HepG2 (cell line): ENCODE results near the gene ANKFY1. TPM values are rescaled to one million over a fixed set of nuclear protein-coding genes. Genes with fewer than 3 reads are reported as not detected.

ENCODE experiments used
- CENPX ChIP-seq: sonication (generic); formaldehyde crosslinking; IDR thresholded peaks from 2 replicates; pipeline ENCODE4 v1.9.0; 2021; ENCODE audit warnings: mild to moderate bottlenecking, missing genetic modification reagents, moderate library complexity
- CHCHD3 ChIP-seq: sonication (generic); formaldehyde crosslinking; IDR thresholded peaks from 2 replicates; pipeline ENCODE4 v1.8.0; 2022; ENCODE audit warnings: mild to moderate bottlenecking, missing genetic modification reagents, moderate library complexity
- FOSL2 ChIP-seq: sonication (generic); formaldehyde crosslinking; IDR thresholded peaks from 2 replicates; pipeline ENCODE4 v1.4.0; 2020; ENCODE audit warnings: missing genetic modification reagents
- GABPA ChIP-seq, 2 experiments: IDR thresholded peaks; 2 replicates each; pipeline ENCODE4 v1.6.1; 2011 to 2016; ENCODE audit warnings: low read depth in 2 of 2, low read length in 1 of 2, missing biosample characterization in 1 of 2, missing genetic modification characterization in 1 of 2
- HBP1 ChIP-seq: IDR thresholded peaks from 2 replicates; pipeline ENCODE4 v1.6.1; 2016; ENCODE audit warnings: low read depth, control low read depth
- HCFC1 ChIP-seq: fragments of 150-350 bp; IDR thresholded peaks from 2 replicates; pipeline ENCODE4 v1.6.1; 2014; ENCODE audit warnings: low read depth, low read length
- KDM1A ChIP-seq: IDR thresholded peaks from 2 replicates; pipeline ENCODE4 v1.6.1; 2016; ENCODE audit warnings: missing compliant biosample characterization
- KLF9 ChIP-seq: IDR thresholded peaks from 2 replicates; pipeline ENCODE4 v1.6.1; 2016; ENCODE audit warnings: low read depth
- MYNN ChIP-seq: sonication (generic); formaldehyde crosslinking; IDR thresholded peaks from 2 replicates; pipeline ENCODE4 v1.4.0; 2020; ENCODE audit warnings: mild to moderate bottlenecking, low read depth, missing genetic modification reagents
- MZF1 ChIP-seq: sonication (generic); formaldehyde crosslinking; IDR thresholded peaks from 2 replicates; pipeline ENCODE4 v1.8.1; 2023; ENCODE audit warnings: mild to moderate bottlenecking, missing genetic modification reagents, borderline replicate concordance
- NFE2L2 ChIP-seq: fragments of 150-350 bp; IDR thresholded peaks from 2 replicates; pipeline ENCODE4 v1.6.1; 2014; ENCODE audit warnings: low read length
- NR2F2 ChIP-seq: IDR thresholded peaks from 2 replicates; pipeline ENCODE4 v1.6.1; 2012; ENCODE audit warnings: low read depth, inconsistent platforms, borderline replicate concordance
- SNAPC5 ChIP-seq: sonication (generic); formaldehyde crosslinking; IDR thresholded peaks from 2 replicates; pipeline ENCODE4 v1.8.1; 2023; ENCODE audit warnings: mild to moderate bottlenecking, missing genetic modification reagents, borderline replicate concordance
- SP4 ChIP-seq: sonication (generic); formaldehyde crosslinking; IDR thresholded peaks from 2 replicates; pipeline ENCODE4 v1.8.1; 2023; ENCODE audit warnings: mild to moderate bottlenecking, missing genetic modification reagents
- SPEN ChIP-seq: sonication (generic); formaldehyde crosslinking; IDR thresholded peaks from 2 replicates; pipeline ENCODE4 v1.5.1; 2020; ENCODE audit warnings: low read depth, mild to moderate bottlenecking, missing genetic modification reagents
- SRF ChIP-seq: IDR thresholded peaks from 2 replicates; pipeline ENCODE4 v1.6.1; 2011; ENCODE audit warnings: mild to moderate bottlenecking, low read depth, low read length, moderate library complexity
- TAF15 ChIP-seq: fragments of 200-400 bp; formaldehyde crosslinking; IDR thresholded peaks from one replicate; pipeline ENCODE4 v1.6.1; 2018; ENCODE audit warnings: mild to moderate bottlenecking, low read depth, low read length; ENCODE audit not compliant: poor library complexity, severe bottlenecking
- TRIM22 ChIP-seq: fragments of 450-650 bp; IDR thresholded peaks from 2 replicates; pipeline ENCODE4 v1.6.1; 2017
- ZNF136 ChIP-seq: sonication (generic); formaldehyde crosslinking; IDR thresholded peaks from 2 replicates; pipeline ENCODE4 v1.8.1; 2022; ENCODE audit warnings: low read depth, mild to moderate bottlenecking, moderate library complexity, missing genetic modification reagents
- ZNF432 ChIP-seq: sonication (generic); formaldehyde crosslinking; IDR thresholded peaks from 2 replicates; pipeline ENCODE4 v1.5.0; 2020; ENCODE audit warnings: missing genetic modification reagents, mild to moderate bottlenecking, borderline replicate concordance
- ZNF556 ChIP-seq: sonication (generic); formaldehyde crosslinking; IDR thresholded peaks from 2 replicates; pipeline ENCODE4 v1.4.0; 2020; ENCODE audit warnings: mild to moderate bottlenecking, missing genetic modification reagents, borderline replicate concordance
- ZNF572 ChIP-seq: sonication (generic); formaldehyde crosslinking; IDR thresholded peaks from 2 replicates; pipeline ENCODE4 v1.5.1; 2020; ENCODE audit warnings: mild to moderate bottlenecking, missing genetic modification reagents
- ZNF670 ChIP-seq: sonication (generic); formaldehyde crosslinking; IDR thresholded peaks from 2 replicates; pipeline ENCODE4 v1.8.0; 2022; ENCODE audit warnings: mild to moderate bottlenecking, missing genetic modification reagents, borderline replicate concordance
- ZNF674 ChIP-seq: sonication (generic); formaldehyde crosslinking; IDR thresholded peaks from 2 replicates; pipeline ENCODE4 v1.5.0; 2020; ENCODE audit warnings: low read depth, mild to moderate bottlenecking, missing genetic modification reagents
- ZNF7 ChIP-seq: IDR thresholded peaks from 2 replicates; pipeline ENCODE4 v1.6.1; 2016; ENCODE audit warnings: missing biosample characterization, missing genetic modification reagents
- ZNF724P ChIP-seq: sonication (generic); formaldehyde crosslinking; IDR thresholded peaks from 2 replicates; pipeline ENCODE4 v1.8.0; 2022; ENCODE audit warnings: missing genetic modification reagents, borderline replicate concordance
- ZSCAN29 ChIP-seq: sonication (generic); formaldehyde crosslinking; conservative IDR thresholded peaks from 2 replicates; pipeline ENCODE4 v1.4.0; 2020; ENCODE audit warnings: mild to moderate bottlenecking, missing genetic modification reagents
- polyA plus RNA-seq, 8 experiments: library from polyadenylated mRNA; depleted of rRNA in 3 of 8; stranded (reverse) in 7 of 8; unstranded in 1 of 8; fragments of >200 nt; fragmentation: Illumina TruSeq in 4 of 8; extraction: Trizol in 4 of 8; gene quantifications; 2 replicates each; pipeline versions ENCODE4 v1.2.1 to v1.2.3, GENCODE V29; 2011 to 2016; ENCODE audit warnings: low read depth in 4 of 8, missing spikeins in 1 of 8, mixed read lengths in 1 of 8; ENCODE audit not compliant: insufficient read depth in 1 of 8
- total RNA-seq, 5 experiments: library from RNA; depleted of rRNA; stranded (reverse); fragments of >200 nt; fragmentation: Illumina TruSeq; extraction: Trizol; gene quantifications; 2 replicates each; pipeline ENCODE4 v1.2.3, GENCODE V29; 2016; ENCODE audit warnings: low read depth in 1 of 5
- TF ChIP-seq, protein P1 (sequence below): sonication (generic); formaldehyde crosslinking; IDR thresholded peaks from 2 replicates; pipeline ENCODE4 v1.5.1; 2020; ENCODE audit warnings: missing genetic modification reagents, mild to moderate bottlenecking, borderline replicate concordance

Gene ANKFY1
- total and polyA plus RNA-seq, 2 of the 13 experiments (the other 11 are each of a cell fraction or from before 2014, with no cell fraction given): 11.9 to 16.8 TPM

- TF ChIP-seq TRIM22 (no peak), NFE2L2 (no peak), SNAPC5 (no peak), MYNN (CRISPR knock-in tag) (0 out of 2 replicates have a peak, but pooled peaks have one; percentile 42), GABPA (IDR thresholded peaks at IDR 0.05; ENCODE audit: low read depth, low read length) (no peak), GABPA (CRISPR knock-in tag; IDR thresholded peaks at IDR 0.05; ENCODE audit: low read depth) (no peak), ZNF572 (CRISPR knock-in tag) (peak; percentile 38; the same call in 1 of the 2 replicates), TAF15 (no peak), KDM1A (CRISPR knock-in tag) (no peak), ZNF432 (CRISPR knock-in tag) (no peak), CENPX (no peak), SRF (no peak), SPEN (CRISPR knock-in tag) (peak; percentile 86), ZNF556 (CRISPR knock-in tag) (peak; percentile 71; the same call in 1 of the 2 replicates), CHCHD3 (no peak), HCFC1 (no peak), ZNF724P (CRISPR knock-in tag) (no peak; the same call in 1 of the 2 replicates), ZNF674 (no peak), ZSCAN29 (CRISPR knock-in tag) (peak; percentile 66; the same call in 1 of the 2 replicates), ZNF7 (CRISPR knock-in tag) (no peak), ZNF136 (CRISPR knock-in tag) (no peak), KLF9 (CRISPR knock-in tag) (no peak), SP4 (no peak), MZF1 (no peak), ZNF670 (no peak; the same call in 1 of the 2 replicates), HBP1 (CRISPR knock-in tag) (peak; percentile 81), FOSL2 (peak; percentile 32; the same call in 1 of the 2 replicates), NR2F2 (no peak)
- TF ChIP-seq, protein P1, sequence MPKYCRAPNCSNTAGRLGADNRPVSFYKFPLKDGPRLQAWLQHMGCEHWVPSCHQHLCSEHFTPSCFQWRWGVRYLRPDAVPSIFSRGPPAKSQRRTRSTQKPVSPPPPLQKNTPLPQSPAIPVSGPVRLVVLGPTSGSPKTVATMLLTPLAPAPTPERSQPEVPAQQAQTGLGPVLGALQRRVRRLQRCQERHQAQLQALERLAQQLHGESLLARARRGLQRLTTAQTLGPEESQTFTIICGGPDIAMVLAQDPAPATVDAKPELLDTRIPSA (CRISPR knock-in tag): no peak
These were observed at the start of gene ANKFY1 (continued) for GRCh38 chr17:4263282-4264215.
